HS-5 (cell line): ENCODE measurements around the gene ZIC3.

Source experiments
- DNase-seq: peaks from one replicate; pipeline ENCODE4 v3.0.0-alpha.2; 2012; ENCODE audit warnings: low read depth

The ZIC3 gene

DNA sequence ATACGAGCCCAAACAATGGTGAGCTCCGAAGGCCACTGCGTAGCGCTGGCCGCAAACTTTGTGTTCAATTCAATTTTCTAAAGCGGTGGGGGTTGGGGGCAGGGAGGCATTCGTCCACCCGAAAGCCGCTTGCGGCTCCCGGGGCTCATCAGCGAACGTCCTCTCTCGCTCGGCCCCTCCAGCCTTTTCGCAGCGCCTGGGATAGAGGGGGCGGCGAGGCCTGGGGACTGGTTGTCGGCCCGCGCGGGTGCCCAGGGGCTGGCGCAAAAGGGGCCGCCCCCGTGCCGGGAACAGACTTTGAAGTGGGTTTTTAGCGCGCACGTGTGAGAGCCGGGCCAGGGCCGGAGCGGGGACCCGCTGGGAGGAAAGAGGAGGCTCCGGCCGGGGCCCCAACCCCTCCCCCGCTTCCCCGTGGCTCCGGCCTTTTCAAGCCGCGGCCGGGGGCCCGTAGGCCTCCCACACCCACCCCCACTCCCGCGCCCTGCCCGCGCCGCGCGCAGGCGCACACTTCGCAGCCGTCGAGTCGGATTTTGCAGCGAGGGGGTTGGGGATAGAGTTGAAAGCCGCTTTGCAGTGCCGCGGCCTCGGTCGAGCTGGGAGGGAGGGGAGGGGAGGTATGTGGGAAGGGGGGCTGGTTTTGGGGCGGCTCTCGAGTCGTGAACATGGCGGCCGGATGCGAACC, 8.3 kb downstream of the ZIC3 start:
- no peak for DNase-seq

- DNase-seq: no peak
Measured at GRCh38 chrX:137574784-137575293, 8.9 kb downstream of the ZIC3 start.

- DNase-seq: no peak
Measured at GRCh38 chrX:137575596-137576255, 9.8 kb downstream of the ZIC3 start.

GRCh38 chrX:137587151-137587550, 21.2 kb downstream of the ZIC3 start:
- no peak for DNase-seq

DNA sequence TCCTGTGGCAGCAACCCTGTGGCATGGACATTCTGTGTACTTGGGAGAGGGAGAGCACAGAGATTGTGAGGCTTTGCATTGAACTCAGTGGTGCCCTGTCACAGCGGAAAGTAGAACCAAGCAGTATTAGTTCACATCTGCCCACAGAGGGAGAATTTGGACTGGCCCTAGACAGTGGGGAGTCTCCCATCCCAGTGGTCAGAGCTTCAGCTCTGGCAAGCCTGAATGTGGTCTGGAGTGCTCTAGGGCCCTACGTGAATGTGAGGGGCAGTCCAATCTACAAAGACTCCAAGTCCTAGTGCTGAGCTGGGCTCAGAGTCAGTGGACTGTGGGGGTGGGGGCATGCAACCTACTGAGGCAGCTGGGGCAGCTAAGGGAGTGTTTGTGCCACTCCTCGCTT, 34.8 kb downstream of the ZIC3 start:
- no peak for DNase-seq
